HG02623 (cell line): ENCODE data around the gene RPS3.
"Not testable (repeated sequence)": the region's sequence is repeated elsewhere in the genome, so short reads cannot be mapped to it uniquely, and the experiment has no call there.

Experiments used
- ATAC-seq: cut with Tn5 transposase; IDR thresholded peaks from one replicate; pipeline ENCODE4 v1.9.1; 2021; ENCODE audit warnings: moderate library complexity; ENCODE audit not compliant: unreplicated experiment

The RPS3 gene

DNA sequence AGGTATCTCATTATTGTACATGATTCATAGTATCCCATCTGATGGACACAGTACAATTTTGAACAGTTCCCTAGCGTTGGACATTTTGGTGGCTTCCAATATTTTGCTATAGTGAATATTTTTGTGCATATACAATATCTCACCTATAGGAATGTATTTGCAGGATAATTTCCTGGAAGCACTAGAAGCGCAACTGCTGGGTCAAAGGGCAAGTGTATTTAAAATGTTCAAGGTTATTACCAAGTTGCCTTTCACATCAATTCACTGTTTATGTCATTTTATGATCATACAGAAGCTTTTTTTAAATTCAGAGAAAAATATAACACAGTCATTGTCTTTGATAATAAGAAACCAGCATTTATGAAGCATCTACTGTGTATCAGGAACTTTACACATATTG is 19.1 kb upstream of the RPS3 start:
- no peak for ATAC-seq

DNA sequence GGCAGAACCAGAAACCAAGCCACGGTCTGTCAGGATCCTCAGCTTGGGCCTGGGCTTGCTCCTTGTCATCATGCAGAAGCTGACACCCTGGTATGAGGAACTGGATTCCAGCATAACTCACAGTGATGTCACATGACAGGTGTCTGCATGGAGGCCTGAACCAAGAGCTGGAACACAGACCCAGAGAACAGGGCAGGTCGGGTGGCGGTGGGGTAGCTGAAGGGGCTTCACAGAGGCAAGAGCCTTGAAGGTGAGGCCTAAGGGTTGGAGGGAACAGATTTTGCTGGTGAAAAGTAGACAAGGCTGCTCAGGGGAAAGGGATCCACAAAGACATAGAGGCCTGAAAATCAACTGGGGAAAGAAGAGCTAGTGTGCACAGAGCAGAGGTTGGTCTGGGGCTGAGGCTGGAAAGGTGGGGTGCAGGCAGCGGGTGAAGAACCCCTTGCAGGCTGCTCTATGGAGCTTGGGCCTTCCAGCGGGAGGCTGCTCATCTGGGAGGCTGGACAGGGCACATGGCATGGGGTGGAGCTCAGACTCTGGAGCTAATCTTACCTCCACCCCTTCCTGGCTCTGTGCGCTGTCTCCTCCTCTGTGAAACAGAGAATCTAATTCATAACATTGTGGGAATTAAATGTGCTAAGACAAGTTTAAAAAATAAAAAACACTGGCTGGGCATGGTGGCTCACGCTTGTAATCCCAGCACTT is 18.4 kb upstream of the RPS3 start:
- ATAC-seq = no peak

DNA sequence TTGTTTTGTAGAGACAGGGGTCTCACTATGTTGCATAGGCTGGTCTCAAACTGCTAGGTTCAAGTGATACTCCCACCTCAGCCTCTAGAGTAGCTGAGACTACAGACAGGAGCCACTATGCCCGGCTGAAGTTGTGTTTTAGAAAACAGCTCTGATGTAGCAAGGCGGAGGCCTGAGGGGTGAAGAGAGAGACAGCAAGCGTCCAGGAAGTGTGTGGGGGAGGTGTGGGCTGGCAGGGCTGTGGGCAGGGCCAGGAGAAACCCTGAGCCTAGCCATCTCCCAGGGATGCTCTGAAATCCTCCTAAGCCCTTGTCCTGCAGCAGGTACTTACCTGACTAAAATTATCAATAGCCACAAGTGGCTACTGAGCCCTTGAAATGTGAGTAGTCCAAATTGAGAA is 16.1 kb upstream of the RPS3 start:
- ATAC-seq = no peak

DNA sequence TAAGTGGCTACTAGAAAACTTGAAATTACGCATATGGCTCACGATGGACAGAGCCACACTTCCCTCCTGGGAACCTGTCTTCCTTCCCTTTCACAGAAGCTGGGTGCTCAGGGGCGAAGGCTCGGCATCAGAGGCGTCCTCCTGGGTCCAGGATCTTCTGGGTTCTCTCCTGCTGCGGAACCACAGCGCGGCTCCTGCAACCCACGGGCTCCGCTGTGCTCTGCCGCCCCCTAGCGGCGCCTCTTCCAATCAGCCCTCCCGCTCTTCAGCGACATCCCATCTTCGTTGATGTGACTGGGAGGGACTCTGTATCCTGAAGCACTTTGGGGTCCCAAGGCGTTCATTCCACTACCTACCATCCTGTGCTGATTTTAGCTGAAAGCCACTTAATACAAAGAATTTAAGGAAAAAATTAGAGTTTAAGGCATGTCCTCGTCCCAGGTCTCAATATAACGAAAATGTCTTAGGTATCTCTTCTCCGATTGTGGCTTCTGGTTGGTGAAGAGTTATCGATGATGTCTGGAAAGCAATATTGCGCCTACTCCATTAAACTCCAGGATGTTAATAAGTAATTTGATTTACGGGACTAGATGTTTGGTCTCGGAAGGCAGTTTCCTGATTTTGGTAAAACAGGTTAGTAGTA is 14.8 kb upstream of the RPS3 start:
- ATAC-seq = no peak

DNA sequence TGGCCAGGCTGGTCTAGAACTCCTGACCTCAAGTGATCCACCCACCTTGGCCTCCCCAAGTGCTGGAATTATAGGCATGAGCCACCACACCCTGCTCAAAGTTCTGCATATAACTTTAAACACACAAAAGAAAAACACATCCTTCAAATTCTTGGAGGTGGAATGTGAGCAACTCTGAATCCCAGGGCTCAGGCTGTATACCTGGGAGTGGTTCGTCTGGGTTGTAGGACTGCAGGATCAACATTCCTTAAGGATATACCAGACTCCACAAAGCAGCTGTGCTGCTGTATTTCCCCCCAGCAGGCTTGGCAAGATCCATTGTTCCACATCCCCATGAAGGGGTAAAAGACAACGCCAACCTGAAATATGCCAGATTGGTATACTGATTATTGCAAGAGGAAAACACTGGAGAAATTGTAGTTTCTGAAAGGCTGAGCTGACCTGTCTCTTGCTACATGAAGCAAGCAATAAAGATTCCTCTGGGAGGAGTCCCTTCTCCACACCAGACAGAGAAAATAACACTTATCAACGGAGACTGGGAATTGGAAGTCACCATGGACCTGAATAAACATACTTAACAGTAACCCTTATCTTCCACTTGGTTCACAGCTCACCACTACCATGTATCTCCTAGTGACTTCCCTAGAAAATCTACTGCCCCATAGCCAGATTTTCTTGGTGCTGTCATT is 12.2 kb upstream of the RPS3 start:
- no peak for ATAC-seq

GRCh38 chr11:75387736-75388294 is 11.5 kb upstream of the RPS3 start:
- no peak for ATAC-seq

DNA sequence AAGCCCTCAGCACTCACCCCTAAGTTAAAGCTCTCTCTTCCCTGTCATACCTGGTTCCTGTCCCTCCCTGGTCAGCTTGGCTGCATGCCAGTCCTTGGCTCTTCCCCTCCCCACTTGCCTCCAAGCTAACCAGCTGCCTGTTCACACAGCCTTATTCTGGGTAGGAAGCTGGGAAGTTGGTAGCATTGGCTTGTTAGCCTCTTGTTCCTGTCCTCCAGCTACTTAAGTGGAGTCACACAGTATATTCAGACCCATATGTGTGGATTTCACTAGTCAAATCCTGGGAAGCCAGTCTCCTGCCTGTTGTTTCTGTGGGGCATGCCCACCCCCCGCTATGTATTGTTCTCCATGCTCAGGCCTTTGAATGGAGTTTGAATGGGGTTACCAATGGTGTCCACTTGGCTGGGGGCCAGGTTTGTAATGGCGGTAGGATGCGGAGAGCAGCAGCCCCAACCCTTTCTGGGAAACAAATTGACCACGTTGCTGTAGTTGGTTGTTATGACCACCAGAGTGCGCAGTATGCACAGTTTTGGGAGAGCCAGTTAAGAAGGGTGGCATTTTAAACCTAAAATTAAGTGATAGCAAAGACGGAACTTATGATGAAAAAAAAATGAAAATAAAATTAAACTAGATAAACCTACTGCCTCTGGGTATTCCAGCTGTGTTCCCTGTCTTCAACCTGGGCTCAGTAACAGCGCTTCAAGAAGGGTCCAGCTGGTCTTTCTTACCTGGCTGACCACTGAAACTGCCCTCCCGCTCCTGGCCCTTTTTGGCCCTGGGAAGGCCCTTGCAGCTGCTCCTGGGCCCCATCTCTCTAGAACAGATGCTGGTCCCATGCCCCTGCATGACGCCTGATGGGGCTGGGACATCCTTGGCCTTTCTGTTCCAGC is 10.7 kb upstream of the RPS3 start:
- no peak for ATAC-seq

DNA sequence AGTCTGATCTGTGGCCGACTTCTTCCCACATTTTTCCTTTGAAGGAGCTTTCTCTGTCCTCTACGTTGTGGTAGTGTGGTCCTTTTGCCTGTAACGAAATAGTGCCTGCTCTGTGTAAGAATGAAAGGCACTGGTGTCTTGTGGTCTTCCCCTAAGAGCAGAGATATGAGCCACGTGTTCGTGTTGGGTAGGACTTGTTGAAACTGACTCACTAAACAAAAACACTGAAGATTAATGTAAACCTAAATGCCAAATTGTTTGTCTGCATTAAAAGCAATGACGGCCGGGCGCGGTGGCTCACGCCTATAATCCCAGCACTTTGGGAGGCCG is 10.1 kb upstream of the RPS3 start:
- no peak for ATAC-seq

DNA sequence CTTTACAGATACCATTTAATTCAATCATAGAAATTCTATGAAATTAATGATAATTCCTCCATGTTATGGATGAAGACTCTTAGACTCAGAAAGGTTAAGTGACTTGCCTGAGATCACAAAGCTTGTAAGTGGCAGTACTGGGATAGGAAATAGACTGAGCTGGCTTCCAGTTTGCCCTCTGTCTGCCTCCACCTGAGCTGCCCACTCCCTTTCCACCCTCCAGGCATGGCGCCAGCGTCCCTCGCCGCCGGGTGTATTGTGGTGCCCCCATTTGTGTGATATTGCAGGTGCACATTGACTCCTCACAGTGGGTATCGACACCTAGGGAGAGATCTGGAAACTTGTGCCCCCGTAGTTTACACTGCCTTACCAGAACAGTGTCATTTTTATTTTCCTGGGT is 9.4 kb upstream of the RPS3 start:
- ATAC-seq = no peak

GRCh38 chr11:75394085-75394840 is 5.1 kb upstream of the RPS3 start:
- no peak for ATAC-seq

DNA sequence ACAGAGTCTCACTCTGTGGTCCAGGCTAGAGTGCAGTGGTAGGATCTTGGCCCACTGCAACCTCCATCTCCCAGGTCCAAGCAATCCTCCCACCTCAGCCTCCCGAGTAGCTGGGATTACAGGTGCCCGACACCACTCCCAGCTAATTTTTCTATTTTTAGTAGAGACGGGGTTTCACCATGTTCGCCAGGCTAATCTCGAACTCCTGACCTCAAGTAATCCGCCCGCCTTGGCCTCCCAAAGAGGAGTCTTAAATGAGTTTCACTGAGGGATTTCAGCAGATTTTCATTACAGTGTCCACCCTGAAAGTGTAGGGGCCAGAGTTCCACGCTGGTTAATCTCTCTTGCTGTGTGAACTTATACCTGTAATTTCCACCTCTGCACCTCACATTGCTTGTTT is 412 bp upstream of the RPS3 start:
- no peak for ATAC-seq

DNA sequence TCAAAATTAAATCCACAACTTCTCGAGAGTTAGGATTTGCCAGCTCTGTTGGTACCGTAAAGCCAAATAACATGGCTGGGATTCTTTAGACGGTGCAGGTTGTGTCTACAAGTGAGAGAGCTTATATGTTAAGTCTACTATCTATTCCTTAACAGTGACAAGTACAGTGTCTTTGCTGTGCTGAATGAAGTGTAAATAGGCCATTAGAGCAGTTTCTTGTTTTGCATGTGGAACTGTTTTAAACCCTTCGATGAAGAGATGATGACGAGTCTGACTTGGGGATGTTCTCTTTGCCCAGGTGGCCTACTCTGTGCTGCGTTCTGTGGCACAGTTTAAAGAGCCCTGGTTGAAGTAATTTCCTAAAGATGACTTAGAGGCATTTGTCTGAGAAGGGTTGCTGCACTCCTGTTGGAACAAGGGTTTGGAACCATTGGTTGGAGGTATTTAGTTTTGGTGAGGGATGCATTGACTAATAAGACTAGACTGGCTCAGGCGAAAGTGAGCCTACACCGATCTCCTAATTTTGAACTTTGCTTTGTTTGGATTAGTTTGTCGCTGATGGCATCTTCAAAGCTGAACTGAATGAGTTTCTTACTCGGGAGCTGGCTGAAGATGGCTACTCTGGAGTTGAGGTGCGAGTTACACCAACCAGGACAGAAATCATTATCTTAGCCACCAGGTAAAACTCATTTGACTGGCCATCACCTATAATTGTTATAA is 988 bp downstream of the RPS3 start:
- ATAC-seq = no peak

- no peak for ATAC-seq
Measured at GRCh38 chr11:75402002-75402773, 2.9 kb downstream of the RPS3 start.

GRCh38 chr11:75403037-75403436 is 3.7 kb downstream of the RPS3 start:
- no peak for ATAC-seq

DNA sequence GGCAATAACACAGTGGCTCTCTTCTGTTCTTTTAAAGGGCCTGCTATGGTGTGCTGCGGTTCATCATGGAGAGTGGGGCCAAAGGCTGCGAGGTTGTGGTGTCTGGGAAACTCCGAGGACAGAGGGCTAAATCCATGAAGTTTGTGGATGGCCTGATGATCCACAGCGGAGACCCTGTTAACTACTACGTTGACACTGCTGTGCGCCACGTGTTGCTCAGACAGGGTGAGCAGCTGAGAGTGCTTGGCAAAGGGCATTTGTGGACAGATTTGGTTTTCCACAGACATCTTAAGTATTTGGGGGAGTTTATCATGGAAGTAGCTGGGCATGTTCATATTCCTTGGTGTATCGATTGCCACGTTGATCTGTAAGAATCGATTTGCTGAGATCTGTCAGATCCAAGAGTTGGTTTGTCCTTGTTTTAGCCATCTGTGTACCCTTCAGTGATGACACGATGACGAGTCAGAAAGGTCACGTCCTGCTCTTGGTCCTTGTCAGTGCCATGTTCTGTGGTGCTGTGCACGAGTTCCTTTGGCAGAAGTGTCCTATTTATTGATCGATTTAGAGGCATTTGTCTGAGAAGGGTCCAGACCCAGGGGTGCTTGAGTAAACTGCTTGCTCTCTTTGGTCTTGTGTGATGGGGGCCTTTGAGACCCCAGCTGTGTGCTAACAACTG is 4.8 kb downstream of the RPS3 start:
- ATAC-seq = no peak

DNA sequence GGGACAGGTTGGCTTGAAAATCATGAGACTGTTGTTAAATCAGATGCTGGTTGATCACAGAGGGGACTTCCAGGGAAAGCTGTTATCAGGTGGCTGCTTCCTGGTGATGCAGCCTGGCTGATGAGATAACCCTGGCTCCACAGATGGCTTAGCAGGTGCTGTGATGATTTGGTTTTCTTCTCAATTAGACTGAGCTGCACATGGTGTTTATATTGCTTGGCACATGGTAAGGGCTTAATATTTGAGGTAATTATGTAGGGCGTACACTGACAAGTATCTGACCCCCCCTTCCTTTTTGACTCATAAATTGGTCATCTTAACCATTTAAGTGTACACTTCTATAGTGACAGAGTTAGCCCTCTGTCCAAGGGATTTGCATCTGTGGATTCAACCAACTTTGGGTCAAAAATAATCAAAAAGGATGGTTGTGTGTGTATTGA is 7.0 kb downstream of the RPS3 start:
- no peak for ATAC-seq

GRCh38 chr11:75408957-75409219 is 9.6 kb downstream of the RPS3 start:
- ATAC-seq = no peak

GRCh38 chr11:75409971-75410370 is 10.7 kb downstream of the RPS3 start:
- not testable (repeated sequence) for ATAC-seq

GRCh38 chr11:75413146-75413545 is 13.8 kb downstream of the RPS3 start:
- ATAC-seq = not testable (repeated sequence)
